AG04449 (cell line): Measurements from ENCODE around the gene BCORL1.

Source experiments
- CTCF ChIA-PET: fragments of 350-600 bp; formaldehyde crosslinking; extraction: SDS; loops from one replicate; lab custom pipeline; 2021; ENCODE audit warnings: antibody characterized with exemption; lab: Yijun Ruan, JAX
- POLR2A ChIA-PET: fragments of 400-600, 350-600 bp; formaldehyde crosslinking; extraction: SDS; loops from one replicate; lab custom pipeline; 2020; ENCODE audit warnings: antibody characterized with exemption, inconsistent platforms; lab: Yijun Ruan, JAX
- DNase-seq: peaks from one replicate; pipeline ENCODE4 v3.0.0-alpha.2; 2010; ENCODE audit warnings: low read depth, low spot score
- H3K4me3 ChIP-seq: 2 replicates; pipeline ENCODE4 v1.5.1; 2011; ENCODE audit warnings: low read depth, mild to moderate bottlenecking, control low read depth, low read length
- CTCF ChIP-seq: IDR thresholded peaks from one replicate; pipeline ENCODE4 v1.5.1; 2011; ENCODE audit warnings: mild to moderate bottlenecking, moderate library complexity, low read length, control low read depth, inconsistent platforms; ENCODE audit not compliant: insufficient read depth; ENCODE audit errors: missing control alignments

BCORL1 gene

GRCh38 chrX:129958814-129959492, 23.5 kb upstream of the BCORL1 start:
- CTCF ChIA-PET: no interaction called here
- DNase-seq: no peak
- no peak overlapping the region for H3K4me3 ChIP-seq
- POLR2A ChIA-PET: no interaction called here
- no peak for TF ChIP-seq CTCF

- CTCF ChIA-PET: interaction anchor here (0.8 kb wide), 1 partner anchor 26 kb away, joined by 3 read pairs; no protein-coding TSS in a partner anchor
- H3K4me3 ChIP-seq: no peak overlapping the region
These were observed 23.0 kb upstream of the BCORL1 start for GRCh38 chrX:129959493-129959832.

GRCh38 chrX:129961180-129962083, 21.0 kb upstream of the BCORL1 start:
- no peak for TF ChIP-seq CTCF
- CTCF ChIA-PET: no interaction called here
- no peak for DNase-seq
- no peak overlapping the region for H3K4me3 ChIP-seq
- POLR2A ChIA-PET: no interaction called here

More at GRCh38 chrX:129959493-129959832, 23.0 kb upstream of the BCORL1 start:
- POLR2A ChIA-PET: no interaction called here
- TF ChIP-seq CTCF: no peak
- no peak for DNase-seq

- CTCF ChIA-PET: no interaction called here
These were observed 18.7 kb upstream of the BCORL1 start for GRCh38 chrX:129963729-129964128.

GRCh38 chrX:129965166-129965565, 17.3 kb upstream of the BCORL1 start:
- DNase-seq: no peak
- H3K4me3 ChIP-seq: no peak overlapping the region
- CTCF ChIA-PET: no interaction called here
- POLR2A ChIA-PET: no interaction called here
- no peak for TF ChIP-seq CTCF

More at GRCh38 chrX:129963729-129964128, 18.7 kb upstream of the BCORL1 start:
- POLR2A ChIA-PET: no interaction called here
- H3K4me3 ChIP-seq: no peak overlapping the region
- TF ChIP-seq CTCF: no peak
- DNase-seq: no peak

GRCh38 chrX:129968968-129969367, 13.5 kb upstream of the BCORL1 start:
- TF ChIP-seq CTCF: no peak
- ChIA-PET CTCF (no interaction called here), POLR2A (no interaction called here)
- no peak for DNase-seq
- H3K4me3 ChIP-seq: no peak overlapping the region
